ENCODE measurements around the gene FAM83F.

FAM83F gene

DNA sequence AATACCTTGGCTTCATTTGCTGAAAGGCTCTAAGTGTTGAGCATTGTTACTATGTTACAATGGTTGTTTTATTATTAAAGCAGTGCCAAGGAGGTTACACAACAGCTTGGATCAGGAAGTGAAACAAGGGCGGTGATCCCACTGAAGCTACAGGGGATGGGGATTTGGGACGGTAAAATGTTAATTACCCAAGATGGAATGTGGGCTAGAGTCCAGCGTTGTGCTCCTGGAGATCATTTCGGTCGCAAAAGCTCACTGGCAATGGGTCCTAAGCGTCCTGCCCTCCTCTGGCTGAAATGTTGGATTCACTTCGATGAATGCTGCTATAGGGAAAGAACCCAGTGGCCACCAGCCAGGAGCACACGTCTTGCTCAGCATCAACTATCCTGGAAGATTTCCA is 48.3 kb downstream of the FAM83F start:
- TF ChIP-seq, protein P1, sequence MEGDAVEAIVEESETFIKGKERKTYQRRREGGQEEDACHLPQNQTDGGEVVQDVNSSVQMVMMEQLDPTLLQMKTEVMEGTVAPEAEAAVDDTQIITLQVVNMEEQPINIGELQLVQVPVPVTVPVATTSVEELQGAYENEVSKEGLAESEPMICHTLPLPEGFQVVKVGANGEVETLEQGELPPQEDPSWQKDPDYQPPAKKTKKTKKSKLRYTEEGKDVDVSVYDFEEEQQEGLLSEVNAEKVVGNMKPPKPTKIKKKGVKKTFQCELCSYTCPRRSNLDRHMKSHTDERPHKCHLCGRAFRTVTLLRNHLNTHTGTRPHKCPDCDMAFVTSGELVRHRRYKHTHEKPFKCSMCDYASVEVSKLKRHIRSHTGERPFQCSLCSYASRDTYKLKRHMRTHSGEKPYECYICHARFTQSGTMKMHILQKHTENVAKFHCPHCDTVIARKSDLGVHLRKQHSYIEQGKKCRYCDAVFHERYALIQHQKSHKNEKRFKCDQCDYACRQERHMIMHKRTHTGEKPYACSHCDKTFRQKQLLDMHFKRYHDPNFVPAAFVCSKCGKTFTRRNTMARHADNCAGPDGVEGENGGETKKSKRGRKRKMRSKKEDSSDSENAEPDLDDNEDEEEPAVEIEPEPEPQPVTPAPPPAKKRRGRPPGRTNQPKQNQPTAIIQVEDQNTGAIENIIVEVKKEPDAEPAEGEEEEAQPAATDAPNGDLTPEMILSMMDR (IDR thresholded peaks at IDR 0.05; ENCODE audit: low read depth, low read length), result no peak
- DNase-seq (ENCODE audit: low read depth in 2 of 2), result peak; percentile 14 to 79
- no peak overlapping the region for H3K4me3 ChIP-seq (replicated peaks in 1 of 2; ENCODE audit: low read depth in 2 of 2, low read length in 2 of 2)

DNA sequence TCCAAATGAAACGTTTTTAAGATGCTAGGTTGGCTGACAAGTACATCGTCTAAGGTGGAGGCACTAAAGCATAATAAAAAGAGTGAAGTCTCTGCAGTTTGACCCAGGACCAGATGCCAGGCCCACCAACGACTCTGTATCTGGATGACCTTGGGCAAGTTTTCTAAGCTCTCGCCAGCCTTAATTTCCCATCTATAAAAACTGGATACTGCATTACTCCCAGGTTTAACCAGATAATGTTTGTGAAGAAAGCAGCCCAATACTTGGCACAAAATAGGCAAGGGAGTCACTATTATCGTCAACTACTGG is 49.0 kb downstream of the FAM83F start:
- TF ChIP-seq, protein P1 (IDR thresholded peaks at IDR 0.05; ENCODE audit: low read depth, low read length), result no peak
- H3K4me3 ChIP-seq (replicated peaks in 1 of 2; ENCODE audit: low read depth in 2 of 2, low read length in 2 of 2), result peak overlapping the region; percentile 86 to 94
- DNase-seq (ENCODE audit: low read depth in 2 of 2), result no peak

DNA sequence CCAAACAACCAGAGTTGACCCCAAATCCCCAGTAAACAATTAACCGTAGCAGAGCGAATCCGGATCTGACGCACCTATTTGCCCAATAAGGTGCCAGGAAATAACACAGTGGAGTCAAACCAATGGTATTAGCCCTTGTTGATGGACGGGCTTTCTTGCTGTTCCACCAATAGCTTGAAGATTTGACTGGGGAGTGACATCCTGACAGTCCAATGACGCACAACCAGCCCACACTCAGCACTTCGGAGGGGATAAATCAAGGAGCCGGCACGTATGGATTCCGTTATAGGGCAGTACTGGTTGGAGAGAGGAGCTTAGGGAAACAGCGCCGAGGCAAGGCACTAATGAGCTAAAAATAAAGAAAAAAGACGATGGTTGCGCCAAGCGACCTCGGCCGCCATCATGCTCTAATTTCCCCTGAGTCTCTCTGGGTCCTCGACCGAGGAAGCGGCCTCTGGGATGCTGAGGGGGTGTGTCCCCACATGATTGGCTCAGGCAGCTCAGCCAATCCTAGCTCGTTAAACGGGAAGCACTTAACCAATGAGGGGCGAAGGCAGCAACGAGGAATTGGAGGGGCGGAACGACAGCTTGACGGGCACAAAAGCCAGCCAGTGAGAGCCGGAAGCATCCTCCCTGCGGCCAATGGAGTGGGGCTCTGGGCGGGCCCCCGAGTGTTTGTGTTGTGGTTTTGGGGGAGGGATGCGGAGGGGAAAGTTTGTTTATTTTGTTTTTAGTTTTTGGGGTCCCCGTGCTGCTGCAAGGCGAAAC is 49.5 kb downstream of the FAM83F start:
- DNase-seq (ENCODE audit: low read depth in 2 of 2), result peak; percentile 99 to 100
- TF ChIP-seq, protein P1 (IDR thresholded peaks at IDR 0.05; ENCODE audit: low read depth, low read length), result no peak
- H3K4me3 ChIP-seq (replicated peaks in 1 of 2; ENCODE audit: low read depth in 2 of 2, low read length in 2 of 2), result peak overlapping the region; percentile 86 to 94

DNA sequence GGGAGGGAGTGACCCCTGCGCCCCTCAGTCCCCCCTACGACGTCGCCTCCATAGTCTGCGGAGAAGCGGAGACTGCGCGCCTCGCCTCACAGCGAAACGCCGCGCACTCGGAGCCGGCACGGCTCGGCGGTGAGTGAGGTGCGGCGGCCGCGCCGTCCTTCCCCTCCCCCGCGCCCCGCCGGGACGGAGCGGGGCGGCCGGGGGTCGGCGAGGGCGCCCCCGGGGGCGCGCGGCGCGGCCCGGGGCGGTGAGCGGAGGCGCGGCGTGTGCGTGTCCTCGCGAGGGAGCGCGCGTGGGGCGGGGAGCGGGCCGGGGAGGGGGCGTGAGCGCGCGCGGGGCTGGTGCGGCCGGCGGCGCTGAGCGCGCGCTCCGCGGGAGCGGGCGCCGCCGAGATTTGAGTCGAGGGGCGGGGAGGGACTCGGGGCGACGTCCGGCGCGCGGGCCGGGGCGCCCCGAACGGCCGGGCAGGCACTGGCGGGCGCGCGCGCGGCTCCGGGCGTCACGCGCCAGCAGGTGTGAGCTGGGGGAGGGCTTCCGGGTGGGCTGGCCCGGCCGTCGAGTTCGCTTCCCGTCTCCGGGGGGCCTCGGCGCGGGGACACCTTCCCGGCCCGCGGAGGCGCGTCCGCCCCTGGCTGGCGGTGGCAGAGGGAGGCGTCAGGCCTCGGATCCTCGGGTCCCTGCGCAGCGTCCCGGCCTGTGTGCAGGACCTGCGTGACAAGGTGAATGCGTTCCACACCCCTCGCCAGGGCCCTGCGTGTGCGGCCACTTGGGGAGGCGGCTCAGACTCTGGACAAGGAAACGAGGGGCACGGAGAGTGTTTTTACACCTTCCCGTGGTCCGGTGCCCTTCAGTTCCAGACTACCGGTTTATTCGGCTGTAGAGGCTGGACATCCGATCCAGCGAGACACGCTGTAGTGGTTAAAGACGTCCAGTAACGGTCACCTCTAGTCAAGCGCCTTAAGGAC is 50.4 kb downstream of the FAM83F start:
- DNase-seq (ENCODE audit: low read depth in 2 of 2), result peak in 1 of 2 donors; percentile 38
- H3K4me3 ChIP-seq (replicated peaks in 1 of 2; ENCODE audit: low read depth in 2 of 2, low read length in 2 of 2), result peak overlapping the region; percentile 86 to 94
- TF ChIP-seq, protein P1 (IDR thresholded peaks at IDR 0.05; ENCODE audit: low read depth, low read length), result no peak

DNA sequence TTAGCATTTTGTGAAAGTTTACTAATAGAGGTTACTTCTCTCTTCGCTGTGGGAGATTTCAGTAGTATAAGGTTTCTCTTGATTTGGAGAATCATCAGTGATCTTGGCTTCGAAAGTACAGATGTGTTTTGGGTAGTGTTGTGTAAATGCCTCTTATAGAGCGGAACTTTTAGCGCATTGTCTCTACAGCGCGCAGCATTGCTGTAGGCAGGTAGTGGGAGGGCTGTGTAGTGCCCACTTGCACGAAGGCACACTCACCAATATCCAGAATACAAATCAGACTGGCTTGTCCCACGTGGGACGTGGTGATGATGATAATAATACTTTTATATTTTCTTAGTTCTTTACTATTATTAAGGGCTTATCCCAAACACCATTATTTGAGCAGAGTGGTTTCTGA is 51.4 kb downstream of the FAM83F start:
- no peak overlapping the region for H3K4me3 ChIP-seq (replicated peaks in 1 of 2; ENCODE audit: low read depth in 2 of 2, low read length in 2 of 2)
- TF ChIP-seq, protein P1 (IDR thresholded peaks at IDR 0.05; ENCODE audit: low read depth, low read length), result no peak

DNA sequence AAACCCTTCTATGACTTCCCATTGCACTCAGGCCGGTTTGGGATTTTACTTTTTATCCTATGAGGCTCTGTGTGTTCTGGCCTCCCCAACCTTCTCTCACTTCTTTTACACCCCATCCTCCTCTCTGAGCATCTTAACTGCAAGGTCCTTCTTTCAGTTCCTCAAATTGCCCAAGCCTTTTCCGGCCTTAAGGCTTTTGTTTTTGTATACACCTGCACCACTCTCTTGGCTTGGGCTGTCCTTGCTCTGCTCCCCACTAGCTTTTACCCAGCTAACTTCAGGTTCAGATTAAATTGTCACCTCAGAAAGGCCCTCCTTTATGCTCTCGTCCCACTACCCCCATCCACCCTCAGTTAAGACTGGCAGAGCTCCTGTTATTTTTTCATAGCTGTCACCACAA is 55.5 kb downstream of the FAM83F start:
- TF ChIP-seq, protein P1 (IDR thresholded peaks at IDR 0.05; ENCODE audit: low read depth, low read length), result no peak
- DNase-seq (ENCODE audit: low read depth in 2 of 2), result no peak
- no peak overlapping the region for H3K4me3 ChIP-seq (replicated peaks in 1 of 2; ENCODE audit: low read depth in 2 of 2, low read length in 2 of 2)

More for the DNA sequence above, 51.4 kb downstream of the FAM83F start:
- DNase-seq (ENCODE audit: low read depth in 2 of 2), result no peak

All from cardiac fibroblast (primary cell).